ENCODE results near the gene AURKA. TPM values are rescaled to one million over a fixed set of nuclear protein-coding genes. Genes with fewer than 3 reads are reported as not detected.

The AURKA gene
- total RNA-seq, 1 experiment from 2014 or later, result 46.8 TPM

DNA sequence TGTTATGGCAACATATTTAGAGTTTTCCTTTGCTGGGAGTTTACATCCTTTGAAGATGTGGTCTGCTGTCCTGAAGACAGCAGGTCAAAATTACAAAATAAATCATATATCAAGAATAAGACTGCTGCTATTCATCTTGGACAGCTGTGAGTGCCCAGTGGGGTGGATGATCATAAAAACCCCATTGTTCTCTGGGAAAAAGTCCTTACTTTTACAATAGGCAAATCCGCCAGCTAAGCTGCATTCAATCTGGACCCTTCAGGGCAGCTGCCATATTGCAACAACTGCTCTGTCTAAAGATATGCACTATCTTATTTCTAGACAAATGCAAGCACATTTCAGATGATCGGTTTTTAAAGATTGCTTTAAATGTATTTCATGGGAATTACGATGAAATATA lies 39.5 kb upstream of the AURKA start:
- H4K20me1 ChIP-seq (ENCODE audit: insufficient read depth, low read depth, low read length), result no peaks in the 10 kb centered on the region

DNA sequence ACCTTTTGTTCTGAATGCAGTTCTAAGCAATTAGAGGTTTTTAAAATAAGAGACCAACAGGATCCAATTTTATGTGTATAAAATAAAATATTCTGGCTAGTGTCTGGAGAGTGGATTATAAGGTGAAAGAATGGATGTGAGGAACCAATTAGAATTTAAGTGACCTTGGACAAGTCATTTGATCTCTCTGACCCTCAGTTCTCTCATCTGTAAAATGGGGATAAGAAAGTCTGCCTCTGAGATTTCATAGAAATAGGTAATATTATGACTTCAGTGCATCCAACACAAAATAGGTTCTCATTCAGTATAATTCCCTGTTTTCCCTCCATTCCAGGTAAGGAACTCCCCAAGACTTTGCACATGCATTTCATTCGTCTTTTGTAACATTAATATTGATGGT lies 38.9 kb upstream of the AURKA start:
- H3K4me2 ChIP-seq (ENCODE audit: low read depth, low read length, poor library complexity, severe bottlenecking), result no peak overlapping the region
- H3K36me3 ChIP-seq (ENCODE audit: insufficient read depth, low read length), result no peaks in the 10 kb centered on the region
- no peak overlapping the region for H3K9ac ChIP-seq (ENCODE audit: low read length)
- H3K79me2 ChIP-seq (ENCODE audit: low read length), result no peaks in the 10 kb centered on the region
- no peaks in the 10 kb centered on the region for H3K27me3 ChIP-seq (ENCODE audit: low read length)
- H3K9me3 ChIP-seq (ENCODE audit: low read length), result no peaks in the 10 kb centered on the region
- H2AFZ ChIP-seq (ENCODE audit: low read length), result no peak overlapping the region
- no peak for DNase-seq
- no peak overlapping the region for H3K27ac ChIP-seq (ENCODE audit: low read length)
- H3K4me1 ChIP-seq (ENCODE audit: low read length), result peaks cover 8% of the 10 kb centered on the region
- H4K20me1 ChIP-seq (ENCODE audit: insufficient read depth, low read depth, low read length), result no peaks in the 10 kb centered on the region
- no peaks in the 10 kb centered on the region for H3K9me2 ChIP-seq (replicated peaks; ENCODE audit: insufficient read depth, low read length)
- H3K4me3 ChIP-seq (ENCODE audit: low read length), result no peak overlapping the region

More for the DNA sequence above, 39.5 kb upstream of the AURKA start:
- no peak for DNase-seq
- Histone ChIP-seq H3K9ac (ENCODE audit: low read length) (no peak overlapping the region), H3K4me1 (ENCODE audit: low read length) (peaks cover 8% of the 10 kb centered on the region), H3K9me3 (ENCODE audit: low read length) (no peaks in the 10 kb centered on the region), H3K9me2 (replicated peaks; ENCODE audit: insufficient read depth, low read length) (no peaks in the 10 kb centered on the region), H2AFZ (ENCODE audit: low read length) (no peak overlapping the region), H3K27ac (ENCODE audit: low read length) (no peak overlapping the region), H3K36me3 (ENCODE audit: insufficient read depth, low read length) (no peaks in the 10 kb centered on the region), H3K79me2 (ENCODE audit: low read length) (no peaks in the 10 kb centered on the region), H3K27me3 (ENCODE audit: low read length) (no peaks in the 10 kb centered on the region), H3K4me3 (ENCODE audit: low read length) (no peak overlapping the region), H3K4me2 (ENCODE audit: low read depth, low read length, poor library complexity, severe bottlenecking) (no peak overlapping the region)

DNA sequence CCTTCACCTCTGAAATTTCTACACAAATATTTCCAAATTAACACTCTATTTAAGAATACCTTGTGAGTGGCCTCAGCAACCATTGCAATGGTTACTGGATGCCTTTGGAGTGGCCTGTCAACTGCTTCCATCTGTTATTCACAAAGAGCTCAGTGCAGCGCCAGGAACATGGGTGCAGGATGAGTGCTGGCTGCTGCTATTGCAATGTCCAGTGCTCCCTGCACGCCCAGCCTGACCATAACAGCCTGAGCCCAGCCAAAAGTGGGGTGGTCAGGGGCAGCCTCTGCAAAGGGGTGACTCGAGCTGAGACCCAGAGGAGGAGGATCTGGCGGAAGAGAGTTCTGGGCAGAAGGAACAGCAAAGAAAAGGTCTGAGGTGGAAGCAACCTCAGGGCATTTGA lies 38.4 kb upstream of the AURKA start:
- Histone ChIP-seq H3K27ac (ENCODE audit: low read length) (no peak overlapping the region), H3K9me2 (replicated peaks; ENCODE audit: insufficient read depth, low read length) (no peaks in the 10 kb centered on the region), H3K9ac (ENCODE audit: low read length) (no peak overlapping the region), H3K4me3 (ENCODE audit: low read length) (no peak overlapping the region), H3K27me3 (ENCODE audit: low read length) (no peaks in the 10 kb centered on the region), H3K9me3 (ENCODE audit: low read length) (no peaks in the 10 kb centered on the region), H3K79me2 (ENCODE audit: low read length) (no peaks in the 10 kb centered on the region), H3K4me1 (ENCODE audit: low read length) (peaks cover 8% of the 10 kb centered on the region), H4K20me1 (ENCODE audit: insufficient read depth, low read depth, low read length) (no peaks in the 10 kb centered on the region), H2AFZ (ENCODE audit: low read length) (no peak overlapping the region; the same call in 1 of the 2 replicates), H3K4me2 (ENCODE audit: low read depth, low read length, poor library complexity, severe bottlenecking) (no peak overlapping the region), H3K36me3 (ENCODE audit: insufficient read depth, low read length) (no peaks in the 10 kb centered on the region)
- DNase-seq, result no peak

DNA sequence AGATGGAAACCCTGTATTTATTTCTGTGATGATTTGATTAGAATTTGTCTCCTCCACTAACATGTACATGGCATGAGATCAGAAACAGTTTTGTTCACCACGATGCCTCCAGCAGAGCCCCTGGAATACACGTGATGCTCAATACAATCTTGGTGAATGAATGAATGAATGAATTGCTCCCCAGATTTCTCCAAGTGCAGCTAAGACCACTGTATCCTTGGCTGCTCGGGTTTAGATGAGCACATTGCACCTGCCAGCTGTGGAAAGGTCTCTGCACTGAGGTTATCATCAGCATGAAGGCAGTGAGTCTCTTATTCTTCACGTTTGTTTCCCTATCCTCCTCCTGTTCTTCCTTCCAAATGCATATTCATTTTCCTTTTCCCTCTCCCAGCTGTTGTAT lies 37.9 kb upstream of the AURKA start:
- H3K79me2 ChIP-seq (ENCODE audit: low read length), result no peaks in the 10 kb centered on the region
- no peak overlapping the region for H3K27ac ChIP-seq (ENCODE audit: low read length)
- no peaks in the 10 kb centered on the region for H3K9me3 ChIP-seq (ENCODE audit: low read length)
- no peak overlapping the region for H3K4me2 ChIP-seq (ENCODE audit: low read depth, low read length, poor library complexity, severe bottlenecking)
- DNase-seq, result no peak
- H3K36me3 ChIP-seq (ENCODE audit: insufficient read depth, low read length), result no peaks in the 10 kb centered on the region
- H2AFZ ChIP-seq (ENCODE audit: low read length), result peak overlapping the region; percentile 86
- H3K9me2 ChIP-seq (replicated peaks; ENCODE audit: insufficient read depth, low read length), result no peaks in the 10 kb centered on the region
- H3K4me3 ChIP-seq (ENCODE audit: low read length), result no peak overlapping the region
- no peaks in the 10 kb centered on the region for H4K20me1 ChIP-seq (ENCODE audit: insufficient read depth, low read depth, low read length)
- H3K4me1 ChIP-seq (ENCODE audit: low read length), result peaks cover 8% of the 10 kb centered on the region
- no peaks in the 10 kb centered on the region for H3K27me3 ChIP-seq (ENCODE audit: low read length)
- H3K9ac ChIP-seq (ENCODE audit: low read length), result no peak overlapping the region

DNA sequence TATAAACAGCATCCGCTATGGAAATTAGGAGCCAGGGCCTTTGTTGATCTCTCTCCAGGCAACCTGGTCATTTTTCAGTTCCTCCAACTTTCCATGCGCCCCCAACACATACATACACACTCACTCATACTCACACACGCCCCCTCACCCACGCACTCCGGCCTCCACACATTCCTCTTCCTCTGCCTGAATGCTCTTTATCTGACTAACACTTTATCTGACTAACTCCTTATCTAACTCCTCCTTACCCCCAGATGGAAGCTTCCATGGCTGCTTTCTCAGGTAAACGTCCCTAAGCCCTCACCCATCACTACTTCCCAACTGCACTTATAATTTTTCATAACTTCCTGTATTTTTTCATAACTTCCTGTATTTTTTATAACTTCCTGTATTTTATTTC lies 37.5 kb upstream of the AURKA start:
- Histone ChIP-seq H3K36me3 (ENCODE audit: insufficient read depth, low read length) (no peaks in the 10 kb centered on the region), H3K9me2 (replicated peaks; ENCODE audit: insufficient read depth, low read length) (no peaks in the 10 kb centered on the region), H3K9ac (ENCODE audit: low read length) (no peak overlapping the region), H3K4me3 (ENCODE audit: low read length) (no peak overlapping the region), H3K79me2 (ENCODE audit: low read length) (no peaks in the 10 kb centered on the region), H3K27me3 (ENCODE audit: low read length) (no peaks in the 10 kb centered on the region), H3K4me2 (ENCODE audit: low read depth, low read length, poor library complexity, severe bottlenecking) (no peak overlapping the region), H2AFZ (ENCODE audit: low read length) (peak overlapping the region; percentile 86), H3K9me3 (ENCODE audit: low read length) (no peaks in the 10 kb centered on the region), H4K20me1 (ENCODE audit: insufficient read depth, low read depth, low read length) (no peaks in the 10 kb centered on the region), H3K27ac (ENCODE audit: low read length) (no peak overlapping the region), H3K4me1 (ENCODE audit: low read length) (peaks cover 8% of the 10 kb centered on the region)
- DNase-seq, result no peak

DNA sequence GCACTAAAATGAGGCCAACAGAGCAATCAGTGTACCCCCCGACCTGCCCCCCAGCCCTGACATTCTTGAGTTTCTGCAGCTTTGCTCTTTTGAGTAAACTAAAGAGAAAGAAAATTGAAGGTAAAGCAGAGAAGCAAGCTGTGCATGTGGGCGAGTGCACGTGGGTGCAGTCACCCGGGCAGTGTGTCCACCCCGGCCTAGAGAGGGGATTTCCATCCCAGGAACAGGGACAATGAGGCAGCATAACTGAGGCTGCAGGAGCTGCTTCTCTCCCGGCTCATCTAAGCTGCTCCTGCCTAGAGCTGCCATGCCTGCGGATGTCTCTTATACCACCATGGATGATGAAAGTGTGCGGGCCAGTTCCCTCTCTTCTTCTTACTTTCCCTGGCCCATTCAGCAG lies 36.9 kb upstream of the AURKA start:
- Histone ChIP-seq H3K36me3 (ENCODE audit: insufficient read depth, low read length) (no peaks in the 10 kb centered on the region), H3K9me2 (replicated peaks; ENCODE audit: insufficient read depth, low read length) (no peaks in the 10 kb centered on the region), H3K9me3 (ENCODE audit: low read length) (no peaks in the 10 kb centered on the region), H3K9ac (ENCODE audit: low read length) (no peak overlapping the region), H3K4me3 (ENCODE audit: low read length) (no peak overlapping the region), H3K4me2 (ENCODE audit: low read depth, low read length, poor library complexity, severe bottlenecking) (no peak overlapping the region), H2AFZ (ENCODE audit: low read length) (no peak overlapping the region; the same call in 1 of the 2 replicates), H3K79me2 (ENCODE audit: low read length) (no peaks in the 10 kb centered on the region), H4K20me1 (ENCODE audit: insufficient read depth, low read depth, low read length) (no peaks in the 10 kb centered on the region), H3K27me3 (ENCODE audit: low read length) (no peaks in the 10 kb centered on the region), H3K4me1 (ENCODE audit: low read length) (peaks cover 8% of the 10 kb centered on the region), H3K27ac (ENCODE audit: low read length) (no peak overlapping the region)
- DNase-seq, result no peak

DNA sequence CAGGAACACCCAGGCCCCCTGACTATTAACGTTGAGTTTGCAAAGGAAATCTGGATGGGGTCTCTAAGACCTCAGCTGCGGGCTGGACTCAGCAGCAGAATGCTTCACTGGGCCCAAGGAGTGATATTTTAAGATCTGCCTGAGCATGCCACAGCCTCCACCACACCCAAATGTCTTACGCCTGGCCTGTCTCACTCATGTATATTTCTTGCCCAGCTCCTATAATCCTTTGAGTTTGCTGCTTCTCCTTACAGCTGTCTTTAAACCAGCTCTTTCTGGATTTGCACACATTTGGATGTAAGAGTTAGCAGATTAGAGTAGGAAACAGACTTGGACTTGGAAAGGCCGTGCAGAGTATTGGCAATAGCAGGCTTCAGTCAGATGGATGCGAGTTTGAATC lies 36.4 kb upstream of the AURKA start:
- H3K9me2 ChIP-seq (replicated peaks; ENCODE audit: insufficient read depth, low read length), result no peaks in the 10 kb centered on the region
- no peak overlapping the region for H3K4me2 ChIP-seq (ENCODE audit: low read depth, low read length, poor library complexity, severe bottlenecking)
- H3K27me3 ChIP-seq (ENCODE audit: low read length), result no peaks in the 10 kb centered on the region
- H3K9ac ChIP-seq (ENCODE audit: low read length), result no peak overlapping the region
- H3K9me3 ChIP-seq (ENCODE audit: low read length), result no peaks in the 10 kb centered on the region
- H3K27ac ChIP-seq (ENCODE audit: low read length), result no peak overlapping the region
- H2AFZ ChIP-seq (ENCODE audit: low read length), result no peak overlapping the region; the same call in 1 of the 2 replicates
- peaks cover 8% of the 10 kb centered on the region for H3K4me1 ChIP-seq (ENCODE audit: low read length)
- no peak for DNase-seq
- H4K20me1 ChIP-seq (ENCODE audit: insufficient read depth, low read depth, low read length), result no peaks in the 10 kb centered on the region
- H3K36me3 ChIP-seq (ENCODE audit: insufficient read depth, low read length), result no peaks in the 10 kb centered on the region
- H3K4me3 ChIP-seq (ENCODE audit: low read length), result no peak overlapping the region
- H3K79me2 ChIP-seq (ENCODE audit: low read length), result no peaks in the 10 kb centered on the region

DNA sequence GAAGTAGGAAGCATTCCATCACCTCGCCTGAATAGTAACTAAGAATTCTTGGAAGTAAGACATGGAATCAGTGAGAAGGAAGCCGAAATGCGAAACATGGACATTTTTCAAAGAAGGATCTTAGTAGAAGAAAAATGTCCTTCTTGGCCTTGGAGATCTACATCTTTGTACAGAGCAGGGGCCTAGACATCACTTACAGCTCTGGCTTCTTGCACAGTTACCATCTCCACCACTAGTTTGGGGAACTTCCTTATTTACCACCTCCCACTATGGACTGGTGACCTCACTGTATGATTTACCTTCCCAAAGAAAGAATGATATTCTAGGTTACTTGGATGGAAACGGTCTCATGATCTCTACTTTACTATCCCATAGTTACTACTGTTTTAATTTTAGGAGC lies 35.8 kb upstream of the AURKA start:
- no peaks in the 10 kb centered on the region for H3K27me3 ChIP-seq (ENCODE audit: low read length)

DNA sequence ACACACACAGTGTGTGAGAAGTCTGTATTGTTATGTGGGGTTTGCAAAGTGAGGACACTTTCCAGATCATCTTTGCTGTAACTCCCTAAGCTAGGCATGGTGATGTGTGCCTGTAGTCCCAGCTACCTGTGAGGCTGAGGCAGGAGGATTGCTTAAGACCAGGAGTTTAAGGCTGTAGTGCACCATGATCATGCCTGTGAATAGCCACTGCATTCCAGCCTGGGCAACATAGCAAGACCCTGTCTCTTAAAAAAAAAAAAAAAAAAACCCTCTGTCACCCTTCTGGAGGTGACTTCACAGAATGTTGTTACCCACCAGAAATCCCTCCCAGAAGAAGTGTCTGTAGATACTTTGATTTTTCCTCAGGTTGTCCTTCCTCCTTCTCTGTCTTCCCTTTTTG lies 34.9 kb upstream of the AURKA start:
- no peaks in the 10 kb centered on the region for H3K9me3 ChIP-seq (ENCODE audit: low read length)
- no peak overlapping the region for H3K4me3 ChIP-seq (ENCODE audit: low read length)
- H2AFZ ChIP-seq (ENCODE audit: low read length), result no peak overlapping the region
- no peaks in the 10 kb centered on the region for H3K27me3 ChIP-seq (ENCODE audit: low read length)
- H3K4me1 ChIP-seq (ENCODE audit: low read length), result peaks cover 8% of the 10 kb centered on the region
- no peaks in the 10 kb centered on the region for H3K79me2 ChIP-seq (ENCODE audit: low read length)
- H3K36me3 ChIP-seq (ENCODE audit: insufficient read depth, low read length), result no peaks in the 10 kb centered on the region
- no peak overlapping the region for H3K27ac ChIP-seq (ENCODE audit: low read length)
- H3K4me2 ChIP-seq (ENCODE audit: low read depth, low read length, poor library complexity, severe bottlenecking), result no peak overlapping the region
- DNase-seq, result no peak
- H3K9me2 ChIP-seq (replicated peaks; ENCODE audit: insufficient read depth, low read length), result no peaks in the 10 kb centered on the region
- no peak overlapping the region for H3K9ac ChIP-seq (ENCODE audit: low read length)
- no peaks in the 10 kb centered on the region for H4K20me1 ChIP-seq (ENCODE audit: insufficient read depth, low read depth, low read length)

More for the DNA sequence above, 35.8 kb upstream of the AURKA start:
- H3K9ac ChIP-seq (ENCODE audit: low read length), result no peak overlapping the region
- H4K20me1 ChIP-seq (ENCODE audit: insufficient read depth, low read depth, low read length), result no peaks in the 10 kb centered on the region
- H3K79me2 ChIP-seq (ENCODE audit: low read length), result no peaks in the 10 kb centered on the region
- H3K4me2 ChIP-seq (ENCODE audit: low read depth, low read length, poor library complexity, severe bottlenecking), result no peak overlapping the region
- no peak for DNase-seq
- H3K4me1 ChIP-seq (ENCODE audit: low read length), result peaks cover 8% of the 10 kb centered on the region
- H3K9me2 ChIP-seq (replicated peaks; ENCODE audit: insufficient read depth, low read length), result no peaks in the 10 kb centered on the region
- no peak overlapping the region for H2AFZ ChIP-seq (ENCODE audit: low read length)
- no peak overlapping the region for H3K4me3 ChIP-seq (ENCODE audit: low read length)
- H3K27ac ChIP-seq (ENCODE audit: low read length), result no peak overlapping the region
- H3K36me3 ChIP-seq (ENCODE audit: insufficient read depth, low read length), result no peaks in the 10 kb centered on the region
- H3K9me3 ChIP-seq (ENCODE audit: low read length), result no peaks in the 10 kb centered on the region
